ENCODE results near the gene IPO11. TPM values are rescaled to one million over a fixed set of nuclear protein-coding genes. Genes with fewer than 3 reads are reported as not detected.
"Not testable (repeated sequence)": the region's sequence is repeated elsewhere in the genome, so short reads cannot be mapped to it uniquely, and the experiment has no call there.

IPO11 gene
- total RNA-seq, 1 donor from 2014 or later: 18.3 TPM

- no peak for DNase-seq (ENCODE audit: low spot score)
These were observed 184.1 kb downstream of the IPO11 start for GRCh38 chr5:62596691-62597090.

DNA sequence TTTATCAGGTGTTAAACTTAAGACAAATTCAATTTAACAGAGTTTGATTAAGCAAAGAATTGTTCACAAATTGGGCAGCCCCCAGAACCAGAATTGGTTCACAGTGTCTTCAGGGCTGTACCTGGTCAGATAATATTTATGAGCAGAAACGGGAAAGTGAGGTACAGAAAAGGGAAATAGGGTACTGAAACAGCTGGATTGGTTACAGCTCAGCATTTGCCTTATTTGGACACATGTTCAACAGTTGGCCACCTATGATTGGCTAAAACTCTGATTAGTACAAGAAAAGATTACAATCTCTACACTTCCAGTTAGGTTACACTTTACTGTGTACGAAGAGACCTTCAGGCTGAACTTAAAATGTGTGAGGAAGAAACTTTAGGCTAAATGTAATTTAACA lies 184.8 kb downstream of the IPO11 start:
- no peak for DNase-seq (ENCODE audit: low spot score)

DNA sequence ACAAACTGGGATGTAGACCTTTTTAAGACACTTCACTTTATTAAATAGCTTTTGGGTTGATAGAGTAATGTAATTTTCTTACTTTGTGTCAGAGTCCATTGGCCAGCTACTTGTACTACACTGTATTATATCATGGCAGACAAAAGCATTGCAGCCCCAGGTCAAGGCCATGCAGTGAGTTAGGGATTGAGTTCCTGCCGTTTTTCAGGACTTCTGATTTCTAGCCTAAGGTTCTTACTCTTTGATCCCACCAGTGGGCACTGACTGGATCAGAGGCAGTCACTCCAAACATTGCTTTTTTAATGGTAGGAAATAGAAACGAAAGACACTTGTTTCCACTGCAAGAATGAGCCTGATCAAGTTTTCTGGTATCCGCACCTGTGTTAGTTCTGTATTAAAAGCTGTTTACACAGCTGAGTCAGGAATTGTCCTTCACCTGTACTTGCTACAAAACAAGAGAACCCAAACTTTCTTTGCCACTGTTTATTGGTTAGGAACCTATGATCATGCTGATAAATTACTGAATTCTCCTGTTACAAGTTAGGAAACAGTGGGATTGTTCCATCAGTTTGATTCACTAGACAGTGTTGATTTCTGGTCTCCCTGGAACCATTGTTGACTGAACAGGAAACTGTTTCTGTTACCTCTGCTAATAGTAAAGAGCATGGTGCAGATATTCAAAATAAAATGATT lies 188.1 kb downstream of the IPO11 start:
- no peak for DNase-seq (ENCODE audit: low spot score)

DNA sequence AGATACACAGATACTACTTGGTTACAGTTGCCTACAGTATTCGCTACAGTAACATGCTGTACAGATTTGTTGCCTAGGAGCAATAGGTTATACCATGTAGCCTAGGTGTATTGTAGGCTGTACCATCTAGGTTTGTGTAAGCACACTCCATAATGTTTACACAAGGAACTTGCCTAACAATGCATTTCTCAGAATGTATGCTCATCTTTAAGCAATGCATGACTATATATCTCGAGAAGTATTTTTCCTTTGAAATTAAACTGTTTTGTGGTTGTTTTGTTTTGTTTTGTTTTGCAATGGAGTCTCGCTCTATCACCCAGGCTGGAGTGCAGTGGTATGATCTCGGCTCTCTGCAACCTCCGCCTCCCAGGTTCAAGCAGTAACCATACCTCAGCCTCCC lies 191.4 kb downstream of the IPO11 start:
- DNase-seq (ENCODE audit: low spot score): no peak

GRCh38 chr5:62605638-62606037 lies 193.1 kb downstream of the IPO11 start:
- DNase-seq (ENCODE audit: low spot score): no peak

DNA sequence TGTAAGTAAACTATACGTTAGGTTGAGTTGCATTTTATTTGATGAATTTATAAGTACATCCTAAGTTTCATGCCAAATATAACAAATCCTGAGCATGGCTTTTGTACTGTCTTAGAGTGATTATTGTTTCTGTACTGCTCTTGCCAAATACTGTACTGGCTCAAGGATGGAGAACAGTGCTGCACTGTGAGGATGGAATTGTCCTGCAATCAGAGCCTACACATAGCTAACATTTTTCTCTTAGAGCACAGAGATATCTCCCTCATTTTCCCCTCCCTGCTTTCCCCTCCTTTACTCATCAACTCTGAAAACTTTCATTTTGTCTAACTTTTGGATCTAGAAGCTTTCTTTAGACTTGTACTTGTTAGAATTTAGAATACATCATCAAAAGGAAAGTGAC lies 194.3 kb downstream of the IPO11 start:
- peak; percentile 34 for DNase-seq (ENCODE audit: low spot score)

DNA sequence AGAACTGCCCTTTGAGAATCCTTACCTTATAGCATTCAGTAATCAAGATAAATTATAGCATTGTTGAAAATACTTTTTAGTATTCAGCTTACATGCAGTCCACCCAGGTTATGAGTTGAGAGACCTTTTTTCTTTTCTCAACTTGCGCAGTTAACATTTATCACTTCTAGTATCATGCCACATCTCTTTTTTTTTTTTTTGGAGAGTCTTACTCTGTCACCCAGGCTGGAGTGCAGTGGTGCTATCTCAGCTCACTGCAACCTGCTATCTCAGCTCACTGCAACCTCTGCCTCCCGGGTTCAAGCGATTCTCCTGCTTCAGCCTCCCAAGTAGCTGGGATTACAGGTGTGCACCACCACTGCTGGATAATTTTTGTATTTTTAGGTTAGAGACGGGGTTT lies 195.1 kb downstream of the IPO11 start:
- no peak for DNase-seq (ENCODE audit: low spot score)

DNA sequence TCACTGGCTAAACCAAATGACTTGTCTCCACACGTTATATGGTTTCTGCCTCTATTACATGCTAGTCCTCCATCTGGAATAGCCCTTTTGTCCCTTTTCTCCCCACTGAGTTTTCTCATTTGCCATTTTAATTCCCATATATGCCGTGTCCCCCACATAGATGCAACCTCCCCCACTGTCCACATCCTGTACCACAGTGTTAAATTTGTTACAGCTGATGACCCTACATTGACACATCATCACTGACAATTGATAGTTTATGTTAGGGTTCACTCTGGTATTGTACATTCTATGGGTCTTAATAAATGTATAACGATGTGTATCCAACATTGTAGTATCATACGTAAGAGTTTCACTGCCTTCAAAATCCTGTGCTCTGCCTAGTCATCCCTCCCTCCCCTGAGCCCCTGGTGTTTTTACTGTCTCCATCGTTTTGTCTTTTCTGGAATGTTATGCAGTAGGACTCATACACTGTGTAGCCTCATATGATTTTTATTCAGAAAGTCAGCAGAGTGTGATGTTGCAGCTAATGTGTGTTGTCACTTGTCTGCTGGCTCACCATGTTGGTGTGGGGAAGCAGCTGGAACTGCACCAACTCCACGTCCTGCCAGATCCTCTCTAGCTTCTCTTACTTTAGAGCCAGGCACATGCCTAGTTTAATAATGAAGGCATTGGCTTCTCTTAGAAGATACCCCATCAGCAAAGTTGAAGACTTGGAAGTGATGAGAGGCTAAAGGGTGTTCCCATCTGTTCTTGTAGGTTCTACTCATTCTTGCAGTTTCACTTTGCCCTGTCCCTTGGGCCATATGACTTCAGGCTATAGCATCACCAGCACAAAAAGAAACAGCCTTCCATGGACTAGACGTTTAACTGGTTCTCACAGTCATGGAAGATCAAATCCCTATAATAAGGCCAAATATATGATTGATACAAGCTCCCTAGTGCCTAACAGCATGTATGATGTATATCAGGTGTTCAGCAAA lies 196.3 kb downstream of the IPO11 start:
- DNase-seq (ENCODE audit: low spot score): no peak

DNA sequence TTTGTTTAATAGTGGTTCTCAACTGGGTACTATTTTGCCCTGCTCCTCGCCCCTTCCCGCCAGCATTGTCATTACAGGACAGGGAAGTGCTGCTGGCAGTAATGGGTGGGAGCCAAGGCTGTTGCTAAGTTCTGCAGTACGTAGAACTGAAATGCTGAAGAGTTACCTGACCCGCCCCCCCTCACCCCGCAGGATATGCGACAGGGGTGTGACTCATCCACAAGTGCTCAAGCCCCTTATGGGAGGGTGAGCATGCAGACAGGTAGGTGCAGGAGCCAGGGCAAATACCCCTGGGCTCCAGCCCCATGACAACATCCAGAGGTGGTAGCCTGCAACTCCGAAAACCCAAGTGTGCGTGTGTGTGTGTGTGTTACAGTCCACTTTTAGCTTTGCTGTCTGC lies 201.8 kb downstream of the IPO11 start:
- no peak for DNase-seq (ENCODE audit: low spot score)

- no peak for DNase-seq (ENCODE audit: low spot score)
These were observed 204.2 kb downstream of the IPO11 start for GRCh38 chr5:62616615-62617277.

DNA sequence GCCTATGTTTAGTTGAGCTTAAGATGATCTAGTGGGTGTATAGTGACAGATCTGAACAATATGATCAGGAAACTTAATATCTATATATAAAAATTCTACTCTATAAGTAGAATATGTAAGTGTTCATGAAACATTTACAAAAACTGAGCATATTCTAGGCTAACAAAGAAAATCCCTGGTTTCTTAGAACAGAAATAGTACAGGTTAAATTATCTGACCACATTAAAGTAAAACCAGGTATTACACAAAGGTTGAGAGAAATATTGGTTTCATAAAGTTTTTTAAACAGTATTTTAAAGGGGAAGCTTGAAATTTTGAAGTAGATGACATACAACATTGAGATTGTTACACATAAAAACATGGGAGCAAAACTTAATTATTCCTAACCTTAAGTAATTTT lies 205.4 kb downstream of the IPO11 start:
- DNase-seq (ENCODE audit: low spot score): no peak

GRCh38 chr5:62620761-62621160 lies 208.2 kb downstream of the IPO11 start:
- DNase-seq (ENCODE audit: low spot score): no peak

DNA sequence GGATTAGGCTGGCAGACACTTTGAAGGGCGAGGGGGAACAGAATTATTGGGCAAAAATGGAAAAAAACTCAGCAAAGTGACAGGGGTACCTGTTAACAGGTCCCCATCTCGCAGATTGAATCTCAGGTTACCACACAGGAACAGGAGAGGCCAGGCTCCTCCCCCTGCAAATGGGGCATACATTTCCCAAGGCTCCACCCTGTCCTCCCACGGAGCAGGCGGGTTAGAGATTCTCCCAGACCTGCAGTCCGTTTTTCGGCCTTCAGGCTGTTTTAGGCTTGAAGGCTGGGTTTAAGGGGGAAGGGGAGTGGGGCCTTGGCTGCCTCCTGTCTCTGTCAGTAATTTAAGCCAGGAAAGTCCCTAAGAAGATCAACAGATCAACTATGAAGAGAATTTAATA lies 208.7 kb downstream of the IPO11 start:
- DNase-seq (ENCODE audit: low spot score): no peak

DNA sequence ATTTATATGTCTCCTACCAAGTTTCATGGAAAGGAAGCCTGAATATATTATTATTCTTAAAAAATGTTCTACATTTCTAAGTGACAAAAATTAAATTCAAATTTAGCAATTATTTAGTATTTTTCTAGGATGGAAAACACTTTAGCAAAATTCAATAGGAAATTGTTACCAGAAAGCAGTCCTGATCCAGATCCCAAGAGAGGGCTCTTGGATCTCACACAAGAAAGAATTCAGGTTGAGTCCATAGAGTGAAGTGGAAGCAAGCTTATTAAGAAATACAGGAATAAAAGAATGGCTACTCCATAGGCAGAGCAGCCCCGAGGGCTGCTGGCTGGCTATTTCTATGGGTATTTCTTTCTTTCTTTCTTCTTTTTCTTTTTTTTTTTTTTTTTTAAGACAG lies 210.7 kb downstream of the IPO11 start:
- no peak for DNase-seq (ENCODE audit: low spot score)

DNA sequence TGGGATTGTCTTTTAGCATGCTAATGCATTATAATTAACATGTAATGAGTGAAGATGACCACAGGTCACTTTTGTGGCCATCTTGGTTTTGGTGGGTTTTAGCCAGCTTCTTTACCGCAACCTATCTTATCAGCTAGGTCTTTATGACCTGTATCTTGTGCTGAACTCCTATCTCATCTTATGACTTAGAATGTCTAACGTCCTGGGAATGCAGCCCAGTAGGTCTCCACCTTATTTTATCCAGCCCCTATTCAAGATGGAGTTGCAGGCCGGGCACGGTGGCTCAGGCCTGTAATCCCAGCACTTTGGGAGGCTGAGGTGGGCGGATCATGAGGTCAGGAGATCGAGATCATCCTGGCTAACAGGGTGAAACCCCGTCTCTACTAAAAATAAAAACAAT lies 211.9 kb downstream of the IPO11 start:
- not testable (repeated sequence) for DNase-seq (ENCODE audit: low spot score)

DNA sequence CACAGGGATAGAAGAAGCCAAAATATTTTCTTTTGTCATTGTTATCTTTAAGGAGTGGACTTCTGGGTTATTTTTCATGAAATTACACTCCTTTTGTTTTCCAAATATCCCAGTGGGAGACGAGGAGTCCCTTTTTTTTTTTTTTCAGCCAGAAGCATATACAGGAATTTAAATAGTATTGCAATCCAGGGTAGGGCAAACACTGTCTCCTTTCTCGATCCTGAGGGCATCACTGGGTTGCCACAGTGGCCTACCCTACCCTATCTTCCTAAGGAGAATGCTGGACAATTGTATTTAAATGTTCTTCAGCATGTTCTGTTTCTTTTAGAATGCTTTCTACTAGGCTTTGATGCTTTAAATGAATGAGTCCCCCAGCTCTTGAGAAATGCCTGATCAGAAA lies 214.0 kb downstream of the IPO11 start:
- no peak for DNase-seq (ENCODE audit: low spot score)

DNA sequence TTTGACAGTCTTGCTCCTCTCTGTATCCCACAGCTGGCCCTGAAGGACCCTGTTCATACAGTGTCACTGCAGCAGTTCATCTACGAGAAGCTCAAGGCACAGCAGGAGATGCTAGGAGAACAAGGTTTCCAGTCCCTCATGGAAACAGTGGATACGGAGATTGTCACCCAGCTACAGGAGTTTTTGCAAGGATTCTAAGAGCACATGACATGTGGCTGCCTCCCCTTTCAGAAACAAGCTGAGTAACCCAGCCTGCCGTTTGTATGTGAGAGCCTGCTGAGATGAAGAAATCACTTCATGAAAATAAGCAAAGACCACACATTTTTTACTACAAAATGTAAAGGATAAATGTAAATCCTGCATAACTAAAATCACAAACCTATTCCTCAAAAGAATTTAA lies 214.6 kb downstream of the IPO11 start:
- DNase-seq (ENCODE audit: low spot score): no peak

- DNase-seq (ENCODE audit: low spot score): no peak
These were observed 215.3 kb downstream of the IPO11 start for GRCh38 chr5:62627901-62628300.

DNA sequence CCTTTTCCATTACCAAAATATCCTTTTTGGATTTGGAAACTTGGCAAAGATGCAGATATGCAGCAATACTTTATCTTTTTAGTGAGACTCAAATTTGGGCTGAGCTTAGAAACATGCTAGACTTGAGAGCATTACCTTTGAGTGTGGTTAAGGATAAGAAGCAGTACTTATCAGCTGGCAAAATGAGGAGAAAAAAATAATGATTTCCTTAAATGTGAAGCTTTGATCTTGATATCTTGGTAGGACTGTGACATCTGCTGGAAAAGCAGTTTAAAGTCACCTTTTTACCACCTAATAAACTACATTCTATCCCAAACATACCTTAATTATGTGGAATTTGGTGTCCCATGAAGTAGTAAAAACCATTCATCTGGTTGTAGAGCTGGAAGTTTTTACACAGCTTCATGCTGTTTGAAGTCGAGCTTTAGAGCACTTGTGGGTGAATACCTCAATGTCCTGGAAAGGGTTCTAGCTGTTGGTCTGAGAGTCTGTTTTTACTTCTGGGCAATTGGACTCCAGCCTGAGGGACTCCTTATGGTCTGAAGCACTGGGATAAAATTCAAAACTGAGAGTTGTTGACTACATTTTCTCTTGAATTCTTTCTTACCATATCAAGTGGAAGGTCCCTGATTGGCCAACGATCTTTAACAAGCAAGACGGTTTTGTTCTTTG lies 219.5 kb downstream of the IPO11 start:
- DNase-seq (ENCODE audit: low spot score): no peak

DNA sequence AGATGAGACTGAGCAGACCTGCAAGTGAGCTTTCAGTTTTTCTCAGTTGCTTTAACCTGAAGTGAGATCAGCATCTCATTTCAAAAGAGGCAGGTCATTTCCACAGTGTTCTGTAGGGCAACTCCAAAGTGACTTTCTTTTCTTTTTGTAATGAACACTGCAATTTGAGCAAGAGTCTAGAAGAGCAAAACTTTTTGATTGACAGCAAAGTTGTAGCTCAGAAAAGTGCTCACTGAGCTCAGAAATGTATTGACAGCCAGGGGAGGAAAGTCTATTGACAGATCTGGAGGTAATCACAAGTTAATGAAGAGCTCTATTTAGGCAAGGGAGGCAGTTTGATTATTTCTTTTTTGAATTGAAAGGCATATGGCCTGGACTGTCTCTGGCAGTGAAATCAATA lies 220.7 kb downstream of the IPO11 start:
- no peak for DNase-seq (ENCODE audit: low spot score)

- no peak for DNase-seq (ENCODE audit: low spot score)
These were observed 227.9 kb downstream of the IPO11 start for GRCh38 chr5:62640446-62640845.

GRCh38 chr5:62642468-62642867 lies 229.9 kb downstream of the IPO11 start:
- no peak for DNase-seq (ENCODE audit: low spot score)
